SKM-1 (cell line): Measurements from ENCODE around the gene CHRNA1.

ENCODE experiments used
- DNase-seq: peaks from one replicate; lab custom pipeline; 2025; ENCODE audit not compliant: unreplicated experiment; lab: John Stamatoyannopoulos, UW

CHRNA1 gene

DNA sequence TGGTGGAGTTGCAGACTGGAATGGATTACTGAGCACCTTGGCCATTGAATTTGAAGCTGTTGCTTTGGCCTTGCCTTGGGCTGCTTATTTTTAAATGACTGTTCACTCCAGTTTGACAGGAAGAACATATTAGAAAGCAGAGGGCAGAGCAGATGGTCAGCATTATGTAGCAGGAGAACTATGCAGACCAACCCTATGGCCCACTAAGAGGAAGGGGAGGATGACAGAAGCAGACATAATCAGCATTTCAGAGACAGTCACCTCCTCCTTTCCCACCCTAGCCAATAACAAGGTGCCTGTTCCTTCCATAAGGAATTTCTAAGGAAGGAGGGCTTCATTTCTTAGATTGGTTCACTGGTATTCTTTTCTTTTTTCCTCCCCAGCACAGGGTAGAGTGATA, 2.4 kb downstream of the CHRNA1 start:
- no peak for DNase-seq

DNA sequence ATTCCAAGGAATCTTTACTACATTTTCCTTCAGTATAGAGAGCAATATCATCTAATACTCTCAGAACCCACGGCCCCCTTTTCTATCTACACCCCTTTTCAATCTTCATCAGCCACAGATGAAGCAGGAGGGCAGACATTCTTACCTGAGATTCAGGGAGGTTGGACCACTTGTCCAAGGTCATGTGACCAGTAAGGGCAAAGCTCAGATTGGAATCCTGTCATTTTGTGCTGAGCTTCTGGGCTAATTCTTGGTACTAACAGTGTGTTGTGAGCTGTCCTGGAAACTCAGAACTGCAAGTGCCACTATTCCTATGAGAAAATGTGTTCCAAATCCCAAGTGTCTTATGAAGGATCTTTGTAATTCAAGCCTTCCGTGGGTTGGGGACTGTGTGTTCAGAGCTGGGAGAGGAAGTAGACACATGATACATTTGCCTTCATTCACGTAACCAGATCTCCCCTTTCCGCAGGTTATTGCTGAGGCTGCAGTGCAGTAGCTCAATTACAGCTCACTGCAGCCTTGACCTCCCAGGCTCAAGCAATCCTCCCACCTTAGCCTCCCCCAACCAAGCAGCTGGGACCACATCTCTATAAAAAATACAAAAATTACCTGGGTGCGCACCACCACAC, 3.3 kb downstream of the CHRNA1 start:
- DNase-seq, result no peak

DNA sequence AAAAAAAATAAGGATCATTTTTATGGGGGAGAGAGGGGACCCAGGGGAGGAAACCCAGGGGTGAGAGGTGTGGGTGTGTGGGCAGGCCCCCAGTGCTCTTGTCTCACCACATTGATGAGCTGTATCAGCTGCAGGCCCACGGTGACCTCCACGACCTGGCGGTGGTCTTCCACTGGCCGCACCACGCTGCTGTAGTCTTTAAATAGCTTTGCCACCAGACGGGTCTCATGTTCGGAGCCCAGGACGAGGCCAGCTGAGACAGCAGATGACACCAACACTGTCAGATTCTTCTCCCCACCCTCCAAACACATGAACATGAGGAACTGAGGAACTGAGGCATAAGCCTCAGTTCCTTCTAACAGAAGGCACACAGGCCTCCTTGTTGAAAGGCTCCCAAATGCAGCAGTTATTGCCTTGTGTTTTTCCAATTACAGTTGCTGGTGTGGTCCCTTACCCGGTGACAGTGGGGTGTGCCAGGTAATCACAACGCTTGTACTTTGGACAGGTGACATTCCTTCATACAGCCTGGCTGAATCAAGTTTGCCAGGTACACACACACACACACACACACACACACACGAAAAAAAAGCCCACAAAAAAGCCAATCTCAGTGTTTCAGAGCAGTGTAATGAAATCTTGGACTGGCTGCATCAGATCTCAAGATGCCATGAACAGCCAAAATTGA, 4.7 kb downstream of the CHRNA1 start:
- DNase-seq, result no peak

DNA sequence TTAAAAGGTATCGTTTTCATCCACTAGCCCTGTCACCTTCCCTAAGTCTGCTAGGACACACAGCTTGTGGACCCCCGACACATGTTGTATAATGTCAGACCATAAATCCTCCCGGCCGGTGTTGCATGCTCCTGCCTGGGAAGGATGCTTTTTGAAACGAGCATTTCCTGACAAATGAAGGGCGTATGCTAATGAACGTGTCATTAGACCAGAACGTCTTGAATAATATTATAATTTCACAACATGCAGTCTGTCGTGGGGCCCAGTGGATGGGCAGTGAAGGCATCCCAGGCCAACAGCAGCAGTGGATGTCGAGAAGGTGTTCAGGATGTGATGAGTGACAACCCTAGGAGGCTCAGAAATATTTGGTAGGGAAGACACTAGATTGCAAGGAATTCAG, 7.5 kb downstream of the CHRNA1 start:
- no peak for DNase-seq

DNA sequence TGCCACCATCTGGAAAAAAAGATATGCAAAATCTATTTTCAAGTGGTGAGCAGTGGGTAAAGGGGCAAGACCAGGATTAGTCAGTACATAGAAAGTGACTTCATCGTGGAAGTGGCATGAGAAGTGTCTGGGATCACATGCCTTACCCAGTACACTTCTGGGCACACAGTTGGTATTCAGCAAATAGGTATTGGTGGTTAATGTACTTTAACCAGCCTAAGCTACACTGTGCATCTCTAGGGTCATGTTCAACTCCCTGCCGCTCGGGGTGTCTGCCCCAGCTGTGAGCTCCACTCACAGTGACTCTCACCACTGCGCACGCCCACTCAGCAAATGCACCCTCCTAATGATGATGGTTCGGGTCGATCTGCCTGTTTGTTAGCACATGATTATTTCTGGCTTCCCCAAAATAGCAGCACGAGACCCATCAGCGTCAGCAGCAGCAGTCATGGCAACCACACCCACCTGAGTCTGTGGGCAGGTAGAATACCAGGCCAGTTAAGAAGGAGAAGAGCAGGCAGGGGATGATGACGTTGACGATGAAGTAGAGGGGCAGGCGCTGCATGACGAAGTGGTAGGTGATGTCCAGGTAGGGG, 11.1 kb downstream of the CHRNA1 start:
- DNase-seq, result no peak

DNA sequence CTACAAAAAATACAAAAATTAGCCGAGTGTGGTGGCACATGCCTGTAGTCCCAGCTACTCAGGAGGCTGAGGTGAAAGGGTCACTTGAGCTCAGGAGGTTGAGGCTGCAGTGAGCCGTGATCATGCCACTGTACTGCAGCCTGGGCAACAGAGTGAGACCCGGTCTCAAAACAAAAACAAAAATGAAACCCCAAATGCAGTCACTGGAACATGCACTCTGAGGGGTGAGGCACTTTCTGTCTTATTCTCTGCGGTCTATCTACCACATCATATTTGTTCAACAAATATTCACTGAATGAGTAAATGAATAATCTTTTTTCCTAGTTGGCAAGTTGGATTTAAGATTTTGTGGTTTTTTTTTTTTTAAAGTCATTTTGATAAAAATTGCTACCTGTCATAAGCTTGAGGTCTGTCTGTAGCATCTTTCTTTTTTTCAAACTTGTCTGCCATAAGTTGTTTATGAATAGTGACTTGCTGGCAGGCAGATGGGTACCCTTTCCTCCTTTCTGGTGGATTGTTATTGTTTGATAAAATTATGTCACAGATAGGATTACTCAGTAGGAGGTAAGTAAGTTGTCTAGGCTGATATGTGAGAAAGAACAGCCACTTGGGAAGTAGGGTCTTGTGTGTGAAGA, 11.8 kb downstream of the CHRNA1 start:
- no peak for DNase-seq

DNA sequence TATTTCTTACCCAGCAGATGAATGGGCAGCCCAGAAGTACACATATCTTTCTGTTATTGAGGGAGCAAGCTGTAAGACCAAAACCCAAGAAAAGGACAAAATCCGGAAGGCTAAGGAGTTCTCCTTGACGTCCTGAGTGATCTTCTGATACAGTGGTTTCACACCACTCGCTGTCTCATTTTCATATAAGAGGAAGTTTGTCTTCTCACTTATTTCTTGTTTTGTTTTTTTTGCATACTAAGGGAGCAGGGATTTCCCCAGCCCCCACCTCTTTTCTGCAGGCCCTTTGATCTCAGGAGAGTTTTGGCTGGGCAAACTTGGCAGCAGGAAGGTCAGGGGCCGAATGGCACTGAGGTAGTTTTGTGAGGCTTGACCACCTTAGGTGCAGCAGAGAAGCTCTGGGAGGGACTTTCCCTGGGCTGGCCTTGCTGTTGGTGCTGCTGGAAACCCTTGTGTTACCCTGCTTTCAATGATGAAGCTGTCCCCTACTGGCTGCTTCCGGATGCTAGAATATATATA, 13.3 kb downstream of the CHRNA1 start:
- no peak for DNase-seq

DNA sequence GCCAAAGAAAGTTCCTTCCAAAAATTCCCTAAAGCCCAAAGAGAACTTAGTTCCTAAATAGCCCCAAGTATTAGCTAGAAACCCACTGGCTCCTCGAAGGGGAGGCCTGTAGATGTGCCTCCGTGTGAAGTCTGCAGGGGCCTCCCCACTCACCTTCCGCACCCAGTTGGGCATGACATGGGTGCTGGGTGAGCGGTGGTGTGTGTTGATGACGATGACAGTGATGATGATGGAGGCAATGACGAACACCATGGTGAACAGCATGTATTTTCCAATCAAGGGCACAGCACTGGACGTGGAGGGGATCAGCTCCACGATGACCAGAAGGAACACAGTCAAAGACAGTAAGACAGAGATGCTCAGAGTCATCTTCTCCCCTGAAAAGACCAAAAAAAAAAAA, 14.5 kb downstream of the CHRNA1 start:
- DNase-seq, result no peak

DNA sequence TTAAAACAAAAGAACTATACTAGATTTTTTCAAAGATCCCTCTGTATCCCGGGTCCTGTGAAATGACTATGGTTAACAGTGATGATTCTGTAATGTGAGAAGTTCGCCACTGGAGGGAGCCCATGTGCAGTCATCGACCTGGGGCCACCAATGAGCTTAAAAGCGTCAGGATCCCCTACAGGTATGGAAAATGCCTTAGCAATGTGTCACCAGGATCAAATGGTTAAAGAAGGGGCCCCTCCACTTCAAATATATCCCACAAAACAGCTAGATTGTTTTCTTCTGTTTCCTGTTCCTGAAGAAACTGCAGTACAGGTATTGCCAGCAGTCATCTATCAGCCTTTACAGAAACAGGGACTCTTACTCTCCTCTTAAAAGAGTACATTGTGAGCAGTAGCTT, 15.3 kb downstream of the CHRNA1 start:
- peak; percentile 32 for DNase-seq

DNA sequence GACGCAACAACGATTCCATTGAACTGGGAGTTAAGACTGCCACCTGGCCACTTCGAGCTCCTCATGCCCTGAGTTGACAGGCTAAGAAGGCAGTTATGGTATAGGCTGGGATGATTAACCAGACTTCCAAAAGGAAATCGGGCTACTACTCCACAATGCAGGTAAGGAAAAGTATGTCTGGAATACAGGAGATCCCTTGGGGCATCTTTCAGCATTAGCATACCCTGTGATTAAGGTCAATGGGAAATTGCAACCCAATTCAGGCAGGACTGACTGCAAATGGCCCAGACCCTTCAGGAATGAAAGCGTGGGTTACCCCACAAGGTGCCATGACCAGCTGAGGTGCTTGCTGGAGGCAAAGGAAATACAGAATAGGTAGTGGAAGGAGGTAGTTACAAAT, 19.1 kb downstream of the CHRNA1 start:
- no peak for DNase-seq

DNA sequence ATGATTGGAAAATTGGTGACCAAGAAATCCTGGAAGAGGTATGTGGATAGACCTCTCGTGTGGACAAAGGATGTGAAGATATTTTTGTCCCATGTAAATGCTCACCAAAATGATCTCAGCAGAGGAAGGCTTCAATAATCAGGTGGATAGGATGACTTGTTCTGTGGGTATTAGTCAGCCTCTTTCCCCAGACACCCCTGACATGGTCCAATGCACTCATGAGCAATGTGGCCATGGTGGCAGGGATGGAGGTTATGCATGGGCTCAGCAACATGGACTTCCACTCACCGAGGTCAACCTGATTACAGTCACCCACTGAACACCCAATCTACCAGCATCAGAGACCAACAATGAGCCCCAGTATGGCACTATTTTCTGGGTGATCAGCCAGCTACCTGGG, 20.2 kb downstream of the CHRNA1 start:
- DNase-seq, result no peak

DNA sequence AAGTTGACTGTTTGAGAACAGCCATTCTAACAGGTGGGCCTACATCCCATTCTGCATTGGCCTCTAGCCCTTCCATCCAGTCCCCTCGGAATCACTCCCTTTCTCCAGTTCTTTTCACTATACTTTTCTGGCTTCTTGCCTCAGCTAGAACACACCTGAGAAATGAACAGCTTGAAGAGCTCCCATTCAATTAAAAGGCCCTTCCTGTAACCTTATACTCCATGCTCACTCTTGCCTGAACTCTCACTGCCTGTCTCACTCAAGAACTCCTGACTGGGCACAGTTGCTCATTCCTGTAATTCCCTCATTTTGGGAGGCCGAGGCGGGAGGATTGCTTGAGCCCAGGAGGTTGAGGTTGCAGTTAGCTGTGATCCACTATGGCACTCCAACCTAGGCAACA, 23.6 kb downstream of the CHRNA1 start:
- no peak for DNase-seq

DNA sequence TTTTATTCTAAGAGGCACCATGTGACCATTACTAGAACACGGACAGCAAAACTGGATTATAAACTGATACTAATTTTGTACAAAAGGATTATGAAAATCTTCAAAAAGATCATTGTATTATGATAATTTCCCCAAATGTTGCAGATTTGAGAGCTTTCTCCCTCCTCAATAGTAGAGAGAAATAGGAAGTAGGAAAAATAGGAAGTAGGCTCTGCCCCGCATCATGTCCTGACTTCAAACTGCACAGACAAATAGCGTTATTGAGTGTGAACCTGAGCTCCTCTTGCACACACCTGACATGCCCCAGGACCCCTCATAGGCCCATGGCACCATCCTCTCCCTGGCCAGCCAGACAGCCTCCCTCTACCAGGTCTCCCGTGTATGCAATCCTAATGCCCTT, 25.4 kb downstream of the CHRNA1 start:
- peak; percentile 35 for DNase-seq

DNA sequence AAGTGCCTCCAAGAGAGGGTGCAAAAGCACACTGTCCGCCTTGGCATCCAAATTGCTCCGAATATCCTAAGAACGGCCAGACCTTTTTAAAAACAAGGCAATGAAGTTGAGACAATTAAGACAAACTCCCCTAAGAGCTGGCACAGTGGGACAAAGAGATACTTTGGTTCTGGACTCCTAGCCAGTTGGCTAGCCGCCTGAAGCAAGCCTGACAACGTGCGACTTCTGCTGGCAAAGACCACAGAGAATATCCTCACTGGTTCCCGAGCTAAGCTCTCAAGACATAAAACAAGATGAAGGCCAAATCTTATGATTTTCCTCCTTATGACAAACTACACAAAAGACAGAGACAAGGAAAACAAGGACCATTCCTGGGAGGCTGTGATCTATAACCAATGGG, 32.7 kb downstream of the CHRNA1 start:
- DNase-seq, result no peak

DNA sequence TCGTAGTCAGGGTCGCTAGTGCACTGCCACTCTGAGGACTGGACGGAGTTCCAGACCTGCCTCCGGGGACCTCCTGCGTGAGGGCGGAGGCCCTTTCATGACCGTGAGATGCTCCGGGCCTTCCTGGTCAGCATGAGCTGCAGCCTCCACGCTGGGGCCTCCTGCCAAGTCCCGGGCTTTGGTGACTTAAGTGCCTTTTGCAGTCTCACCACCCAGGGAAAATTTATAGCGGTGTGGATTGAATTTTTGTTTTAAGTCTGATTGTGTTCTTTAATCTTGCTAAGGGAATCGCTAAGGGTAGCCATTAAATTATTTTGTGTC, 33.6 kb downstream of the CHRNA1 start:
- DNase-seq, result no peak

DNA sequence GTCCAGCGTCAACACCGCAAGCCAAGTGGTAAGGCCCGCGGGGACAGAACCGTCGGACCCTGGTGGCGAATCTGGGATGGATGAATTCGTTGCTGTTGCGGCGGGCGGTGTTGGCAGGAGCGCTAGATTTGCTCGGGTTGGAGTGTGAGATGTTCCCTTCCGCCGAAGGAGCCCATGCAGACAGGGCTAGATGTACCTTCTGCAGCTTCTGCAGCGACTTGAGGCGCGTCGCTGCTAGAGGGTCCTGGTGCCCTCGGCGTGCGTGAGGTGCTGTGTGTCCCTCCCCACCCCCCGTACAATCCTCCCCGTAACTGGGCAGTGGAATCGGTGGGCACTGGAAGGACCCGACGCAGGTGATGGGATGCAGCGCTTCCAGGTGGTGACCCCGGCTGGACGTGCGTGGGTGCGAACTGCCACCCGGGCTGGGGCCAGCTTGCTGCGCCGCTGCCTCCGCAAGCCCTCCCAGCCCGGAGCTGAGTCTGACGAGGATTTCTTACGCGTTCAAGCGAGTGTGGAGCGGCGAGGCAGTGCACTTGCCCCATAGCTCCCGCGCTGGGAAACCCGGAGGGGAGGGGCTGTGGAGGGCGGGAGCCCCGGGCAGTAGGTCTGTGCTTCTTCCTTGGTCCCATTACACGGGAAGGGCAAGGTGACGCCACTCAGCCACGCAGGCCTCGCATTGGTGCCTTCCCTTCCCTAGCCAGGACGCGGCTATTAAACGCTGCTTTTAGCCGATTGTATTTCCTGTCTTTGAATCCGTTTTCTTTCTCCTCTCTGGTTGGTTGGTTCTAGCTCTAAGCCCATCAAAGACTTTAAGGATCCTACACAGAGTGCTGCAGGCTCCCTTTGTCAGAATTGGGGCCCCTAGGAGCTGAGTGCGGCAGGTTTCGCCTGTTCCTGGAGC, 34.2 kb downstream of the CHRNA1 start:
- no peak for DNase-seq

DNA sequence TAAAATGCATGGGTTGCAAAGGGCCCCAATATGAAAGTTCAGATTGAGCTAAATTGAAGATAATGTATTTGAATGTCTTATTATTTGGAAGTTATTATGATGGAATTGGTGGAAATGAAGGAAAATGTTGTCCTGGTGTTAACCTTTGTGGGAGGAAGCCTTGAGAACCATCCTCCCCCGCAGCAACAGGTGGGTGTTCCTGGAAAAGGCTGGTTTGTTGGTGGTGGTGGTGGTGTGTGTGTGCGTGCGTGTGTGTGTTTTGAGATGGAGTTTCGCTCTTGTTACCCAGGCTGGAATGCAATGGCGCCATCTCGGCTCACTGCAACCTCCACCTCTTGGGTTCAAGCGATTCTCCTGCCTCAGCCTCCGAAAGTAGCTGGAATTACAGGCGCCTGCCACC, 36.2 kb downstream of the CHRNA1 start:
- no peak for DNase-seq

DNA sequence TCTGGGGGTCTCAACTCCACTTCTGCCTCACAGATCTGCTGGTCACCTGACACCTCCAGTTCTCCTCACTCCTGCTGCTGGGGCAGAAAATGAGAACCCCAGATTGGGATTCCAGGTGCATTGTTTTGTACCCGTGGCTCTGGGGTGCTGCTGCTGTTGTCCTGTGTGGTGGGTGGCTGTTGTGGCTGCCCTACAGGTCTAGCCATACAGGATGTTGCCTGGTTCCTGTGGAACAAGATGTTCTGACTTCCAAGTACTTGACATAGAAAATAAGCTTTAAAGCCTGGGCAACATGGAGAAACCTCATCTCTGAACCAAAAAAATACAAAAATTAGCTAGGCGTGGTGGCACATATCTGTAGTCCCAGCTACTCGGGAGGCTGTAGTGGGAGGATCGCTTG, 38.1 kb downstream of the CHRNA1 start:
- no peak for DNase-seq

DNA sequence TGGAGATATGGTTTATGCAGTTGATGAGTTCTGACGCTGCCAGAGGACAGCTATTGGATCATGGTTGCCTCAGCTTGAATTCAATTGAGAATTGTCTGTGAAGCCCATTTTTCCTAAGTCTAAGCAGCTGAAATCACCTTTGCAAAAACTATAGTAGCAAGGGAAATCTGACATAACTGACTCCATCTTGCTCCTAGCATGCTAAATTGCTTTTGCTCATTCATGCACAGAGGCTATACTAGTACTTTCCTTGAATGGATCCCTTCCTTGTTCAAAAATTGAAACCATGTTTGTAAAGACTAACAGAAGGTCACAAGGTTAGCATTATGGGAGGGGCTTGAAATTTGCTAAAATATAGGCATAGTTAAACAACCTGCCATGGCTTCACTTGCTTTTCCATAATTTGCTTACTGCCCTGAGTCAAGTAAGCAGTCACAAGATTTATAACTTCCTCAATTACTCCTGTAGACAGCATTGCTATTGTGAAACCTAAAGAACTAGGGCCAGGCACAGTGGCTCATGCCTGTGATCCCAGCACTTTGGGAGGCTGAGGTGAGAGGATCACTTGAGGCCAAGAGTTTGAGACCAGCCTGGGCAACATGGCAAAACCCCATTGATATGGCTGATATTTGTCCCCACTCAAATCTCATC, 41.2 kb downstream of the CHRNA1 start:
- peak; percentile 10 for DNase-seq

DNA sequence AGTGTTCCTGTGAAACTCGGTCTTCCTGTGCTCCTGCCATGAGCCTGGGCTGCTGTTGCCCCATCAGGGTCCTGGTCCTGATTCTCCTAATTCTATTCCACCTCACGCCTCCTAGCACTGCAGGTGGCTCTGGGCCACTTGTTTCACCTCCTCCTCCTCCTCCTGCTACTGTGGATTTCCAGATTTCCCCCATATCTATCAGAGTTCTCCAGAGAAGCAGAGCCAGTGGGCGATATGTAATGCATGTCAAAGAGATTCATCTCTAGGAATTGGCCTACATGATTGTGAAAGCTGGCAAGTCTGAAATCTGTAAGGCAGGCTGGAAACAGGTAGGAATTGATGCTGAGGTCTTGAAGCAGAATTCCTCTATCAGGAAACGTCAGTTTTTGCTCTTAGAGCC, 45.3 kb downstream of the CHRNA1 start:
- no peak for DNase-seq

DNA sequence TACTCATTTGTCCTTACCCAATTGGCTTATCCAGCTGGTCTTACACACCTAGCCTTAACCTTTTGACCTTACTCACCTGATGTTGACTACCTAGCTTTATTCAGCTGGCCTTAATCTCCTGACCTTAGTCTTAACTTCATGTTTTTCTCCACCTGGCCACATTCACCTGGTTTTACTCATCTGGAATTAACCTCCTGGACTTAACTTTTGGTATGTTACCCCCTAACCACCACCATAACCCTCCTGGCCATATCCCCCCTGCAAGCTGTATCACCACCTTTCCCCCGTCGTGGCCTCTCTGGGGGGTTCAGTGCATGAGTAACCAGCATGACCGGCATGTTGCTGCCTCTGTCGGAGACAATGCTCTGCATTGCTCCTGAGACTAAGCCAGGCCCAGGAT, 45.7 kb downstream of the CHRNA1 start:
- no peak for DNase-seq
